HepG2 (cell line): Measurements from ENCODE around the gene NFATC4. TPM values are rescaled to one million over a fixed set of nuclear protein-coding genes. Genes with fewer than 3 reads are reported as not detected.

Experiments used
- ATAC-seq: fragments of 200-7000 bp; cut with Tn5 transposase; 3 replicates; pipeline ENCODE4 v1.9.1; 2020; ENCODE audit warnings: mild to moderate bottlenecking, moderate library complexity
- BruUV-seq: library from RNA; stranded (reverse); fragments of 400-500 nt; replicated peaks from 2 replicates; lab custom pipeline; 2021; lab: Mats Ljungman, UMichigan
- CTCF ChIA-PET: fragments of 300-600 bp; formaldehyde crosslinking; extraction: SDS; loops from one replicate; lab custom pipeline; 2021; ENCODE audit warnings: low total read pairs, inconsistent platforms, low intra/inter-chr PET ratio; lab: Yijun Ruan, JAX
- POLR2A ChIA-PET: fragments of 350-600 bp; sonication (Branson Sonifier 250); formaldehyde crosslinking; loops from one replicate; lab custom pipeline; 2020; ENCODE audit warnings: antibody characterized with exemption, inconsistent platforms; lab: Yijun Ruan, JAX
- DNase-seq: peaks from one replicate; pipeline ENCODE4 v3.0.0-alpha.2; 2015; ENCODE audit warnings: low spot score
- FAIRE-seq: peaks from 3 replicates; lab custom pipeline; 2011; peaks lifted over from hg19 to GRCh38; lab: Jason Lieb, UNC
- H2AFZ ChIP-seq: one replicate; pipeline ENCODE4 v1.6.1; 2011; ENCODE audit warnings: low read length, inconsistent platforms
- H3K27ac ChIP-seq: fragments of 300-600 bp; 3 replicates; pipeline ENCODE4 v1.8.0; 2011; ENCODE audit warnings: mixed run types, mild to moderate bottlenecking, mixed read lengths, low read length, inconsistent platforms; ENCODE audit not compliant: insufficient read depth; ENCODE audit errors: extremely low read length
- H3K27me3 ChIP-seq, 2 experiments: fragments of 200-600 bp in 1 of 2; 2 replicates in 1 of 2; 3 replicates in 1 of 2; pipeline versions ENCODE4 v1.6.0 to v1.8.0; 2011; ENCODE audit warnings: low read length in 2 of 2, mild to moderate bottlenecking in 2 of 2, moderate library complexity in 2 of 2, inconsistent platforms in 1 of 2; ENCODE audit not compliant: insufficient read depth in 2 of 2, control insufficient read depth in 1 of 2
- H3K36me3 ChIP-seq, 2 experiments: fragments of 200-600 bp in 1 of 2; replicated peaks in 1 of 2; 2 replicates in 1 of 2; 3 replicates in 1 of 2; pipeline versions ENCODE4 v1.5.1 to v1.8.0; 2011; ENCODE audit warnings: low read length in 2 of 2, inconsistent platforms in 1 of 2; ENCODE audit not compliant: insufficient read depth in 2 of 2, control insufficient read depth in 1 of 2
- H3K4me1 ChIP-seq: 2 replicates; pipeline ENCODE4 v1.5.1; 2012; ENCODE audit warnings: low read length, inconsistent platforms; ENCODE audit not compliant: insufficient read depth
- H3K4me2 ChIP-seq: 2 replicates; pipeline ENCODE4 v1.6.0; 2011; ENCODE audit warnings: low read depth, low read length, inconsistent platforms
- H3K4me3 ChIP-seq, 3 experiments: fragments of 200-600 bp in 1 of 3; sonication (generic), shearing (Covaris generic) in 1 of 3; replicated peaks in 1 of 3; 2 replicates each; pipeline ENCODE4 v1.5.1; 2011 to 2016; ENCODE audit warnings: low read length in 3 of 3, inconsistent platforms in 2 of 3, low read depth in 2 of 3, mild to moderate bottlenecking in 2 of 3, control low read depth in 1 of 3, mixed read lengths in 1 of 3; ENCODE audit not compliant: insufficient read depth in 1 of 3
- H3K79me2 ChIP-seq: one replicate; pipeline ENCODE4 v1.6.1; 2011; ENCODE audit warnings: low read length, inconsistent platforms; ENCODE audit not compliant: insufficient read depth
- H3K9ac ChIP-seq: 2 replicates; pipeline ENCODE4 v1.6.0; 2011; ENCODE audit warnings: mild to moderate bottlenecking, low read depth, low read length, inconsistent platforms; ENCODE audit not compliant: insufficient read depth
- H3K9me3 ChIP-seq: 2 replicates; pipeline ENCODE4 v1.5.1; 2012; ENCODE audit warnings: mild to moderate bottlenecking, low read length
- H4K20me1 ChIP-seq: 2 replicates; pipeline ENCODE4 v1.6.0; 2011; ENCODE audit warnings: inconsistent platforms, mild to moderate bottlenecking, low read length, moderate library complexity; ENCODE audit not compliant: insufficient read depth
- ATF2 ChIP-seq: sonication (generic); formaldehyde crosslinking; IDR thresholded peaks from 2 replicates; pipeline ENCODE4 v1.4.0; 2020; ENCODE audit warnings: missing genetic modification reagents
- BRCA1 ChIP-seq: sonication (generic); formaldehyde crosslinking; IDR thresholded peaks from 2 replicates; pipeline ENCODE4 v1.4.0; 2020; ENCODE audit warnings: missing genetic modification reagents
- CREM ChIP-seq, 2 experiments: sonication (generic) in 1 of 2; formaldehyde crosslinking in 1 of 2; IDR thresholded peaks; 2 replicates each; pipeline versions ENCODE4 v1.4.0 to v1.6.1; 2016 to 2020; ENCODE audit warnings: antibody characterized with exemption in 1 of 2, mild to moderate bottlenecking in 1 of 2, missing genetic modification reagents in 1 of 2
- ISX ChIP-seq: sonication (generic); formaldehyde crosslinking; conservative IDR thresholded peaks from 2 replicates; pipeline ENCODE4 v1.5.0; 2020; ENCODE audit warnings: missing genetic modification reagents
- KDM5A ChIP-seq: fragments of 200-600 bp; sonication (generic); IDR thresholded peaks from 2 replicates; pipeline ENCODE4 v1.7.0; 2018; ENCODE audit warnings: antibody characterized with exemption, mild to moderate bottlenecking, low read length, borderline replicate concordance
- MLX ChIP-seq: IDR thresholded peaks from 2 replicates; pipeline ENCODE4 v1.6.1; 2016
- NAIF1 ChIP-seq: sonication (generic); formaldehyde crosslinking; IDR thresholded peaks from 2 replicates; pipeline ENCODE4 v1.5.0; 2020; ENCODE audit warnings: mild to moderate bottlenecking, missing genetic modification reagents, borderline replicate concordance
- PHF5A ChIP-seq: IDR thresholded peaks from one replicate; pipeline ENCODE4 v1.6.1; 2018; ENCODE audit warnings: low read depth, missing genetic modification reagents; ENCODE audit not compliant: unreplicated experiment
- PRDM10 ChIP-seq: sonication (generic); formaldehyde crosslinking; IDR thresholded peaks from 2 replicates; pipeline ENCODE4 v1.4.0; 2020; ENCODE audit warnings: low read depth, missing genetic modification reagents
- PRMT3 ChIP-seq: sonication (generic); formaldehyde crosslinking; IDR thresholded peaks from 2 replicates; pipeline ENCODE4 v1.8.1; 2022; ENCODE audit warnings: low read depth, mild to moderate bottlenecking, moderate library complexity, missing genetic modification reagents, borderline replicate concordance
- TSC22D2 ChIP-seq: sonication (generic); formaldehyde crosslinking; IDR thresholded peaks from 2 replicates; pipeline ENCODE4 v1.5.1; 2020; ENCODE audit warnings: missing genetic modification reagents, mild to moderate bottlenecking, borderline replicate concordance
- ZNF720 ChIP-seq: sonication (generic); formaldehyde crosslinking; IDR thresholded peaks from 2 replicates; pipeline ENCODE4 v1.4.0; 2020; ENCODE audit warnings: missing genetic modification reagents
- WGBS: methylation state at CpG from one replicate; pipeline ENCODE4 v1.1.6; 2017; ENCODE audit warnings: low lambda C conversion rate; 5-methylcytosine and 5-hydroxymethylcytosine counted together
- in situ Hi-C: cut with HindIII; loops from 2 replicates; pipeline ENCODE4 v1.10.0; 2017; ENCODE audit warnings: low pct_unique_long_range_greater_than_20kb; ENCODE audit not compliant: extremely low pct_ligation_motif_present
- intact Hi-C: fragments of 100-400 bp; cut with micrococcal nuclease; formaldehyde crosslinking; loops from one replicate; pipeline ENCODE4 v1.10.0; 2022; ENCODE audit not compliant: unreplicated experiment
- polyA plus RNA-seq, 8 experiments: library from polyadenylated mRNA; depleted of rRNA in 3 of 8; stranded (reverse) in 7 of 8; unstranded in 1 of 8; fragments of >200 nt; fragmentation: Illumina TruSeq in 4 of 8; extraction: Trizol in 4 of 8; gene quantifications; 2 replicates each; pipeline versions ENCODE4 v1.2.1 to v1.2.3, GENCODE V29; 2011 to 2016; ENCODE audit warnings: low read depth in 4 of 8, missing spikeins in 1 of 8, mixed read lengths in 1 of 8; ENCODE audit not compliant: insufficient read depth in 1 of 8
- total RNA-seq, 5 experiments: library from RNA; depleted of rRNA; stranded (reverse); fragments of >200 nt; fragmentation: Illumina TruSeq; extraction: Trizol; gene quantifications; 2 replicates each; pipeline ENCODE4 v1.2.3, GENCODE V29; 2016; ENCODE audit warnings: low read depth in 1 of 5

Gene NFATC4
- total and polyA plus RNA-seq, 2 of the 13 experiments (the other 11 are each of a cell fraction or from before 2014, with no cell fraction given) = 0.04 to 0.15 TPM

GRCh38 chr14:24426150-24426911 lies 58.3 kb downstream of the NFATC4 start:
- ChIA-PET CTCF (interaction anchor here (2.0 kb wide), 1 partner anchor 60 kb away, joined by 9 read pairs; no protein-coding TSS in a partner anchor), POLR2A (interaction anchor here (1.0 to 9.1 kb wide), 13 partner anchors 7 to 290 kb away, joined by 3 to 242 read pairs (median 11); partner anchors contain the start of genes CIDEB, NYNRIN, PSME1 and RABGGTA)
- Histone ChIP-seq H3K9me3 (no peaks in the 10 kb centered on the region), H3K27me3 (no peaks in the 10 kb centered on the region; a peak in 2 of 5 replicates), H4K20me1 (peaks cover 4% of the 10 kb centered on the region), H3K36me3 (no peaks in the 10 kb centered on the region), H3K9ac (peak overlapping the region; percentile 14; the same call in 1 of the 2 replicates), H3K27ac (peak overlapping the region; percentile 53), H3K4me2 (peak overlapping the region; percentile 82), H3K4me3 (peak overlapping the region in 1 of 3 experiments; percentile 60; a peak in 1 of 6 replicates), H3K79me2 (peaks cover 6% of the 10 kb centered on the region), H2AFZ (no peak overlapping the region), H3K4me1 (peaks cover 80% of the 10 kb centered on the region)
- DNase-seq (no peak), ATAC-seq (no peak), FAIRE-seq (no peak)
- in situ Hi-C loops = no loop called here
- intact Hi-C loops = loop anchor here (1.0 to 2.0 kb wide), 2 partner anchors 14 to 16 kb away; partner anchors contain the start of gene SDR39U1
- BruUV-seq = no TSS peak
- WGBS = 16% methylated on average over 2 of the region's 2 CpGs
- TF ChIP-seq PRMT3 = no peak
- no peak for TF ChIP-seq MLX (CRISPR knock-in tag)
- TF ChIP-seq PRDM10 (CRISPR knock-in tag) = no peak
- no peak for TF ChIP-seq PHF5A (CRISPR knock-in tag)
- TF ChIP-seq ATF2 (CRISPR knock-in tag) = no peak
- no peak for TF ChIP-seq NAIF1 (CRISPR knock-in tag)
- TF ChIP-seq CREM (IDR thresholded peaks at IDR 0.05) = no peak
- no peak for TF ChIP-seq CREM (CRISPR knock-in tag; IDR thresholded peaks at IDR 0.05)
- TF ChIP-seq KDM5A = 0 out of 2 replicates have a peak, but pooled peaks have one; percentile 17
- TF ChIP-seq ISX (CRISPR knock-in tag) = no peak
- 0 out of 2 replicates have a peak, but pooled peaks have one; percentile 7 for TF ChIP-seq ZNF720
- no peak for TF ChIP-seq TSC22D2 (CRISPR knock-in tag)
- TF ChIP-seq BRCA1 (CRISPR knock-in tag) = 0 out of 2 replicates have a peak, but pooled peaks have one; percentile 44
